ENCODE measurements around the gene OR2C3.
"Not testable (repeated sequence)": the region's sequence is repeated elsewhere in the genome, so short reads cannot be mapped to it uniquely, and the experiment has no call there.

OR2C3 gene

GRCh38 chr1:247528812-247529474 lies 7.3 kb downstream of the OR2C3 start:
- H3K9me3 ChIP-seq (ENCODE audit: control insufficient read depth in 5 of 5, low read length in 5 of 5), result peaks cover 0 to 2% (median 0%) of the 10 kb centered on the region in 5 donors
- no peak overlapping the region for H3K9ac ChIP-seq (ENCODE audit: low read length in 5 of 5)
- no peak overlapping the region for H3K4me3 ChIP-seq (ENCODE audit: low read depth in 1 of 5, low read length in 5 of 5)
- no peak overlapping the region for H3K27ac ChIP-seq (ENCODE audit: low read depth, low read length)
- no peaks in the 10 kb centered on the region for H3K4me1 ChIP-seq (ENCODE audit: control insufficient read depth in 5 of 5, insufficient read depth in 5 of 5, low read length in 5 of 5)
- no peaks in the 10 kb centered on the region for H3K36me3 ChIP-seq (ENCODE audit: control insufficient read depth in 5 of 5, insufficient read depth in 5 of 5, low read length in 5 of 5)
- peaks cover 0 to 7% (median 5%) of the 10 kb centered on the region in 5 donors for H3K27me3 ChIP-seq (ENCODE audit: control insufficient read depth in 5 of 5, insufficient read depth in 4 of 5, low read length in 5 of 5)

- not testable (repeated sequence) for H3K4me3 ChIP-seq (ENCODE audit: low read depth in 1 of 5, low read length in 5 of 5); H3K4me1 ChIP-seq (ENCODE audit: control insufficient read depth in 5 of 5, insufficient read depth in 5 of 5, low read length in 5 of 5); H3K36me3 ChIP-seq (ENCODE audit: control insufficient read depth in 5 of 5, insufficient read depth in 5 of 5, low read length in 5 of 5); H3K27ac ChIP-seq (ENCODE audit: low read depth, low read length); H3K27me3 ChIP-seq (ENCODE audit: control insufficient read depth in 5 of 5, insufficient read depth in 4 of 5, low read length in 5 of 5); H3K9ac ChIP-seq (ENCODE audit: low read length in 5 of 5); H3K9me3 ChIP-seq (ENCODE audit: control insufficient read depth in 5 of 5, low read length in 5 of 5)
Measured at GRCh38 chr1:247521886-247522285, 14.4 kb downstream of the OR2C3 start.

GRCh38 chr1:247518613-247518891 lies 17.7 kb downstream of the OR2C3 start:
- H3K9me3 ChIP-seq (ENCODE audit: control insufficient read depth in 5 of 5, low read length in 5 of 5), result peaks cover 0 to 10% (median 0%) of the 10 kb centered on the region in 5 donors
- no peak overlapping the region for H3K9ac ChIP-seq (ENCODE audit: low read length in 5 of 5)
- no peaks in the 10 kb centered on the region for H3K36me3 ChIP-seq (ENCODE audit: control insufficient read depth in 5 of 5, insufficient read depth in 5 of 5, low read length in 5 of 5)
- H3K4me3 ChIP-seq (ENCODE audit: low read depth in 1 of 5, low read length in 5 of 5), result peak overlapping the region in 1 of 5 donors; percentile 37
- peaks cover 0 to 8% (median 0%) of the 10 kb centered on the region in 5 donors for H3K4me1 ChIP-seq (ENCODE audit: control insufficient read depth in 5 of 5, insufficient read depth in 5 of 5, low read length in 5 of 5)
- peaks cover 0 to 4% (median 2%) of the 10 kb centered on the region in 5 donors for H3K27me3 ChIP-seq (ENCODE audit: control insufficient read depth in 5 of 5, insufficient read depth in 4 of 5, low read length in 5 of 5)
- H3K27ac ChIP-seq (ENCODE audit: low read depth, low read length), result no peak overlapping the region

GRCh38 chr1:247517795-247518612 lies 18.2 kb downstream of the OR2C3 start:
- Histone ChIP-seq H3K9ac (ENCODE audit: low read length in 5 of 5) (no peak overlapping the region), H3K36me3 (ENCODE audit: control insufficient read depth in 5 of 5, insufficient read depth in 5 of 5, low read length in 5 of 5) (no peaks in the 10 kb centered on the region), H3K4me3 (ENCODE audit: low read depth in 1 of 5, low read length in 5 of 5) (peak overlapping the region in 3 of 5 donors; percentile 30 to 37 (median 36)), H3K27ac (ENCODE audit: low read depth, low read length) (no peak overlapping the region), H3K4me1 (ENCODE audit: control insufficient read depth in 5 of 5, insufficient read depth in 5 of 5, low read length in 5 of 5) (peaks cover 0 to 8% (median 0%) of the 10 kb centered on the region in 5 donors), H3K9me3 (ENCODE audit: control insufficient read depth in 5 of 5, low read length in 5 of 5) (peaks cover 0 to 10% (median 0%) of the 10 kb centered on the region in 5 donors), H3K27me3 (ENCODE audit: control insufficient read depth in 5 of 5, insufficient read depth in 4 of 5, low read length in 5 of 5) (peaks cover 0 to 5% (median 2%) of the 10 kb centered on the region in 5 donors)

- H3K9ac ChIP-seq (ENCODE audit: low read length in 5 of 5), result no peak overlapping the region
- no peak overlapping the region for H3K4me3 ChIP-seq (ENCODE audit: low read depth in 1 of 5, low read length in 5 of 5)
- no peaks in the 10 kb centered on the region for H3K9me3 ChIP-seq (ENCODE audit: control insufficient read depth in 5 of 5, low read length in 5 of 5)
- no peaks in the 10 kb centered on the region for H3K4me1 ChIP-seq (ENCODE audit: control insufficient read depth in 5 of 5, insufficient read depth in 5 of 5, low read length in 5 of 5)
- H3K27ac ChIP-seq (ENCODE audit: low read depth, low read length), result no peak overlapping the region
- H3K36me3 ChIP-seq (ENCODE audit: control insufficient read depth in 5 of 5, insufficient read depth in 5 of 5, low read length in 5 of 5), result no peaks in the 10 kb centered on the region
- no peaks in the 10 kb centered on the region for H3K27me3 ChIP-seq (ENCODE audit: control insufficient read depth in 5 of 5, insufficient read depth in 4 of 5, low read length in 5 of 5)
Measured at GRCh38 chr1:247506831-247507230, 29.4 kb downstream of the OR2C3 start.

GRCh38 chr1:247500865-247501264 lies 35.4 kb downstream of the OR2C3 start:
- no peaks in the 10 kb centered on the region for H3K36me3 ChIP-seq (ENCODE audit: control insufficient read depth in 5 of 5, insufficient read depth in 5 of 5, low read length in 5 of 5)
- no peaks in the 10 kb centered on the region for H3K4me1 ChIP-seq (ENCODE audit: control insufficient read depth in 5 of 5, insufficient read depth in 5 of 5, low read length in 5 of 5)
- no peaks in the 10 kb centered on the region for H3K9me3 ChIP-seq (ENCODE audit: control insufficient read depth in 5 of 5, low read length in 5 of 5)
- H3K4me3 ChIP-seq (ENCODE audit: low read depth in 1 of 5, low read length in 5 of 5), result no peak overlapping the region
- no peak overlapping the region for H3K9ac ChIP-seq (ENCODE audit: low read length in 5 of 5)
- H3K27ac ChIP-seq (ENCODE audit: low read depth, low read length), result no peak overlapping the region
- H3K27me3 ChIP-seq (ENCODE audit: control insufficient read depth in 5 of 5, insufficient read depth in 4 of 5, low read length in 5 of 5), result no peaks in the 10 kb centered on the region

GRCh38 chr1:247496581-247497285 lies 39.5 kb downstream of the OR2C3 start:
- H3K9me3 ChIP-seq (ENCODE audit: control insufficient read depth in 5 of 5, low read length in 5 of 5), result no peaks in the 10 kb centered on the region
- H3K27me3 ChIP-seq (ENCODE audit: control insufficient read depth in 5 of 5, insufficient read depth in 4 of 5, low read length in 5 of 5), result peaks cover 0 to 4% (median 1%) of the 10 kb centered on the region in 5 donors
- no peaks in the 10 kb centered on the region for H3K36me3 ChIP-seq (ENCODE audit: control insufficient read depth in 5 of 5, insufficient read depth in 5 of 5, low read length in 5 of 5)
- H3K9ac ChIP-seq (ENCODE audit: low read length in 5 of 5), result no peak overlapping the region
- no peaks in the 10 kb centered on the region for H3K4me1 ChIP-seq (ENCODE audit: control insufficient read depth in 5 of 5, insufficient read depth in 5 of 5, low read length in 5 of 5)
- H3K4me3 ChIP-seq (ENCODE audit: low read depth in 1 of 5, low read length in 5 of 5), result no peak overlapping the region
- no peak overlapping the region for H3K27ac ChIP-seq (ENCODE audit: low read depth, low read length)

- no peaks in the 10 kb centered on the region for H3K36me3 ChIP-seq (ENCODE audit: control insufficient read depth in 5 of 5, insufficient read depth in 5 of 5, low read length in 5 of 5)
- H3K9me3 ChIP-seq (ENCODE audit: control insufficient read depth in 5 of 5, low read length in 5 of 5), result no peaks in the 10 kb centered on the region
- H3K9ac ChIP-seq (ENCODE audit: low read length in 5 of 5), result no peak overlapping the region
- peaks cover 0 to 11% (median 8%) of the 10 kb centered on the region in 5 donors for H3K27me3 ChIP-seq (ENCODE audit: control insufficient read depth in 5 of 5, insufficient read depth in 4 of 5, low read length in 5 of 5)
- H3K4me1 ChIP-seq (ENCODE audit: control insufficient read depth in 5 of 5, insufficient read depth in 5 of 5, low read length in 5 of 5), result no peaks in the 10 kb centered on the region
- H3K27ac ChIP-seq (ENCODE audit: low read depth, low read length), result no peak overlapping the region
- H3K4me3 ChIP-seq (ENCODE audit: low read depth in 1 of 5, low read length in 5 of 5), result no peak overlapping the region
Measured at GRCh38 chr1:247494767-247495166, 41.5 kb downstream of the OR2C3 start.

- Histone ChIP-seq H3K4me1 (ENCODE audit: control insufficient read depth in 5 of 5, insufficient read depth in 5 of 5, low read length in 5 of 5) (no peaks in the 10 kb centered on the region), H3K9ac (ENCODE audit: low read length in 5 of 5) (no peak overlapping the region), H3K4me3 (ENCODE audit: low read depth in 1 of 5, low read length in 5 of 5) (no peak overlapping the region), H3K9me3 (ENCODE audit: control insufficient read depth in 5 of 5, low read length in 5 of 5) (no peaks in the 10 kb centered on the region), H3K27ac (ENCODE audit: low read depth, low read length) (no peak overlapping the region), H3K27me3 (ENCODE audit: control insufficient read depth in 5 of 5, insufficient read depth in 4 of 5, low read length in 5 of 5) (peaks cover 0 to 11% (median 8%) of the 10 kb centered on the region in 5 donors), H3K36me3 (ENCODE audit: control insufficient read depth in 5 of 5, insufficient read depth in 5 of 5, low read length in 5 of 5) (no peaks in the 10 kb centered on the region)
Measured at GRCh38 chr1:247493106-247493505, 43.1 kb downstream of the OR2C3 start.

GRCh38 chr1:247491328-247491727 lies 44.9 kb downstream of the OR2C3 start:
- Histone ChIP-seq H3K27ac (ENCODE audit: low read depth, low read length) (no peak overlapping the region), H3K9me3 (ENCODE audit: control insufficient read depth in 5 of 5, low read length in 5 of 5) (no peaks in the 10 kb centered on the region), H3K36me3 (ENCODE audit: control insufficient read depth in 5 of 5, insufficient read depth in 5 of 5, low read length in 5 of 5) (no peaks in the 10 kb centered on the region), H3K9ac (ENCODE audit: low read length in 5 of 5) (no peak overlapping the region), H3K27me3 (ENCODE audit: control insufficient read depth in 5 of 5, insufficient read depth in 4 of 5, low read length in 5 of 5) (peaks cover 0 to 11% (median 8%) of the 10 kb centered on the region in 5 donors), H3K4me1 (ENCODE audit: control insufficient read depth in 5 of 5, insufficient read depth in 5 of 5, low read length in 5 of 5) (no peaks in the 10 kb centered on the region), H3K4me3 (ENCODE audit: low read depth in 1 of 5, low read length in 5 of 5) (no peak overlapping the region)
